Vagina (tissue), 2 donors: ENCODE measurements around the gene ARPC1A. TPM values are rescaled to one million over a fixed set of nuclear protein-coding genes. Genes with fewer than 3 reads are reported as not detected.
A peak's percentile ranks its signal among the peaks of the same experiment; 100 is the strongest.

ENCODE experiments used
- DNase-seq, 2 donors: peaks; one replicate each; pipeline ENCODE4 v3.0.0-alpha.2; 2017; ENCODE audit errors: extremely low spot score in 2 of 2
- H3K27ac ChIP-seq: fragments of 200-600 bp; sonication (generic); one replicate; pipeline ENCODE4 v1.5.1; 2019
- H3K27me3 ChIP-seq: fragments of 200-600 bp; sonication (generic); one replicate; pipeline ENCODE4 v1.5.1; 2019
- H3K36me3 ChIP-seq, 2 donors: fragments of 200-600 bp; sonication (generic); one replicate each; pipeline ENCODE4 v1.5.1; 2017 to 2019
- H3K4me1 ChIP-seq: fragments of 200-600 bp; sonication (generic); one replicate; pipeline ENCODE4 v1.5.1; 2019
- H3K4me3 ChIP-seq, 2 donors: fragments of 200-600 bp; sonication (generic); 1 replicate in 1 of 2; 2 replicates in 1 of 2; pipeline ENCODE4 v1.5.1; 2016 to 2019
- H3K9me3 ChIP-seq: fragments of 200-600 bp; sonication (generic); one replicate; pipeline ENCODE4 v1.5.1; 2019
- CTCF ChIP-seq, 3 experiments: fragments of 450-650 bp in 2 of 3; fragments of 200-600 bp in 1 of 3; sonication (generic) in 1 of 3; IDR thresholded peaks; one replicate each; pipeline ENCODE4 v1.5.1; 2017 to 2019; ENCODE audit warnings: antibody characterized with exemption in 3 of 3, mild to moderate bottlenecking in 2 of 3, moderate library complexity in 2 of 3
- POLR2A ChIP-seq, 2 donors: fragments of 450-650 bp; IDR thresholded peaks; one replicate each; pipeline ENCODE4 v1.6.1; 2017; ENCODE audit warnings: antibody characterized with exemption in 2 of 2, mild to moderate bottlenecking in 2 of 2, moderate library complexity in 2 of 2
- POLR2AphosphoS5 ChIP-seq, 2 donors: sonication (generic); formaldehyde crosslinking; IDR thresholded peaks; one replicate each; pipeline ENCODE4 v1.9.0; 2017; ENCODE audit warnings: antibody characterized with exemption in 2 of 2, mild to moderate bottlenecking in 2 of 2, low read depth in 1 of 2; ENCODE audit not compliant: insufficient read depth in 1 of 2
- intact Hi-C: fragments of 100-400 bp; cut with DNase I; formaldehyde crosslinking; loops from one replicate; pipeline ENCODE4 v1.15.1; 2023
- total RNA-seq: library from RNA; depleted of rRNA; stranded (reverse); fragments of >200 nt; gene quantifications from one replicate; pipeline ENCODE4 v1.2.3, GENCODE V29; 2016

ARPC1A gene
- total RNA-seq, 1 donor from 2014 or later, result 106 TPM

- Histone ChIP-seq H3K4me1 (peaks cover 39% of the 10 kb centered on the region), H3K27me3 (no peaks in the 10 kb centered on the region), H3K4me3 (no peak overlapping the region), H3K36me3 (peaks cover 0 to 51% of the 10 kb centered on the region in 2 donors), H3K27ac (no peak overlapping the region), H3K9me3 (no peaks in the 10 kb centered on the region)
- no peak for TF ChIP-seq CTCF (IDR thresholded peaks at IDR 0.05)
- TF ChIP-seq POLR2A (IDR thresholded peaks at IDR 0.05), result no peak
- TF ChIP-seq POLR2AphosphoS5 (IDR thresholded peaks at IDR 0.05; ENCODE audit: insufficient read depth in 1 of 2, low read depth in 1 of 2), result no peak
- intact Hi-C loops, result loop anchor here (10.0 kb wide), 1 partner anchor 259 kb away; the partner anchor contains the start of gene SMURF1
- DNase-seq, result no peak
These were observed 78.1 kb downstream of the ARPC1A start for GRCh38 chr7:99403764-99404163.

- peaks cover 0 to 45% of the 10 kb centered on the region in 2 donors for H3K36me3 ChIP-seq
- H3K4me3 ChIP-seq, result no peak overlapping the region
- TF ChIP-seq CTCF (IDR thresholded peaks at IDR 0.05), result no peak
- TF ChIP-seq POLR2A (IDR thresholded peaks at IDR 0.05), result no peak
- no peak for TF ChIP-seq POLR2AphosphoS5 (IDR thresholded peaks at IDR 0.05; ENCODE audit: insufficient read depth in 1 of 2, low read depth in 1 of 2)
- H3K27me3 ChIP-seq, result no peaks in the 10 kb centered on the region
- H3K9me3 ChIP-seq, result no peaks in the 10 kb centered on the region
- H3K27ac ChIP-seq, result no peak overlapping the region
- peaks cover 41% of the 10 kb centered on the region for H3K4me1 ChIP-seq
- intact Hi-C loops, result loop anchor here (10.0 kb wide), 1 partner anchor 260 kb away; the partner anchor contains the start of gene SMURF1
- no peak for DNase-seq
These were observed 78.7 kb downstream of the ARPC1A start for GRCh38 chr7:99404235-99404976.

- Histone ChIP-seq H3K27ac (no peak overlapping the region), H3K9me3 (no peaks in the 10 kb centered on the region), H3K27me3 (no peaks in the 10 kb centered on the region), H3K4me3 (no peak overlapping the region), H3K36me3 (peaks cover 0 to 39% of the 10 kb centered on the region in 2 donors), H3K4me1 (peaks cover 46% of the 10 kb centered on the region)
- no peak for DNase-seq
- TF ChIP-seq POLR2A (IDR thresholded peaks at IDR 0.05) (no peak), POLR2AphosphoS5 (IDR thresholded peaks at IDR 0.05; ENCODE audit: insufficient read depth in 1 of 2, low read depth in 1 of 2) (no peak), CTCF (IDR thresholded peaks at IDR 0.05) (no peak)
- intact Hi-C loops, result loop anchor here (10.0 kb wide), 1 partner anchor 260 kb away; the partner anchor contains the start of gene SMURF1
These were observed 79.3 kb downstream of the ARPC1A start for GRCh38 chr7:99404977-99405320.

GRCh38 chr7:99406557-99406956 lies 80.9 kb downstream of the ARPC1A start:
- Histone ChIP-seq H3K4me1 (peaks cover 58% of the 10 kb centered on the region), H3K4me3 (peak overlapping the region in 1 of 2 donors; percentile 94), H3K9me3 (no peaks in the 10 kb centered on the region), H3K27me3 (no peaks in the 10 kb centered on the region), H3K36me3 (peaks cover 8 to 35% of the 10 kb centered on the region in 2 donors), H3K27ac (no peak overlapping the region)
- no peak for DNase-seq
- no peak for TF ChIP-seq POLR2A (IDR thresholded peaks at IDR 0.05)
- no peak for TF ChIP-seq CTCF (IDR thresholded peaks at IDR 0.05)
- TF ChIP-seq POLR2AphosphoS5 (IDR thresholded peaks at IDR 0.05; ENCODE audit: insufficient read depth in 1 of 2, low read depth in 1 of 2), result no peak
- intact Hi-C loops, result loop anchor here (10.0 kb wide), 1 partner anchor 262 kb away; the partner anchor contains the start of gene SMURF1

GRCh38 chr7:99407872-99408378 lies 82.2 kb downstream of the ARPC1A start:
- peaks cover 8 to 35% of the 10 kb centered on the region in 2 donors for H3K36me3 ChIP-seq
- TF ChIP-seq CTCF (IDR thresholded peaks at IDR 0.05) (no peak), POLR2A (IDR thresholded peaks at IDR 0.05) (no peak), POLR2AphosphoS5 (IDR thresholded peaks at IDR 0.05; ENCODE audit: insufficient read depth in 1 of 2, low read depth in 1 of 2) (no peak)

More at GRCh38 chr7:99407872-99408378, 82.2 kb downstream of the ARPC1A start:
- no peaks in the 10 kb centered on the region for H3K27me3 ChIP-seq
- peaks cover 58% of the 10 kb centered on the region for H3K4me1 ChIP-seq
- H3K27ac ChIP-seq, result peak overlapping the region; percentile 93
- no peak for DNase-seq
- intact Hi-C loops, result loop anchor here (10.0 kb wide), 1 partner anchor 263 kb away; the partner anchor contains the start of gene SMURF1
- no peaks in the 10 kb centered on the region for H3K9me3 ChIP-seq
- H3K4me3 ChIP-seq, result peak overlapping the region; percentile 94 to 99
